ENCODE data around the gene MAST4.

Gene MAST4

DNA sequence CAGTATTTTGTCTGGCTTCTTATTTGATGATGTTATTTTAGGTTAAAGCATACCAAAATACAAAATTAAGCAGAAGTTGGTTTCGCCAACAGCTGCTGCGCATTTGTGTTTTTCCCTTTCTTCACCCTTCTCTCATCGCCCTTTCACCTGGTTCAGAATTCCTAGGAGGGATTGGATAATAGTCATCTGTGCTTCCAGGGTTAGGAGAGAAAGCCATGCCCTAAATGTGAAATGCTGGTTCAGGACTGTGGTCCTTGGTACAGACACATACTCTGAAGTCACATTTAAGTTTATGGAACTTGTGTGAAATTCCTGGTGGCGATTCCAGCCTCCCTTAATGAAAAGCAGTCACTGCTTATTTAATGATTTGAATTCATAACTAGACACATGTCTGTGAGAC is 7.7 kb downstream of the MAST4 start:
- DNase-seq (ENCODE audit: low read depth in 1 of 2, low spot score in 1 of 2): no peak

DNA sequence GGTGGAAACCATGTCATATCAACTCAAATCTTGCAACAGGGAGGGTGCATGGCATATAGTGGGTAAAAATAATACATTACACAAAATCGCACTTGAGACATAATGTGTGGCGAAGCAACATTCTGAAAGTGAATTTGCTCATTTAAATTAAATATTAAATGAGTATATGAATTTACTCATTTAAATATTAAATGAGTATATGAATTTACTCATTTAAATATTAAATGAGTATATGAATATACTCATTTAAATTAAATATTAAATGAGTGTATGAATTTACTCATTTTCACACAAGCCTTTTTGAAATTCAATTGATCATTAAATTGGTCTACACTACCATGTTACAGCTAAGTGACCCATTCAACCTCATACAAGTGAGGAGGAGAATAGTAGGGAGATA is 10.5 kb downstream of the MAST4 start:
- DNase-seq (ENCODE audit: low read depth in 1 of 2, low spot score in 1 of 2): no peak

DNA sequence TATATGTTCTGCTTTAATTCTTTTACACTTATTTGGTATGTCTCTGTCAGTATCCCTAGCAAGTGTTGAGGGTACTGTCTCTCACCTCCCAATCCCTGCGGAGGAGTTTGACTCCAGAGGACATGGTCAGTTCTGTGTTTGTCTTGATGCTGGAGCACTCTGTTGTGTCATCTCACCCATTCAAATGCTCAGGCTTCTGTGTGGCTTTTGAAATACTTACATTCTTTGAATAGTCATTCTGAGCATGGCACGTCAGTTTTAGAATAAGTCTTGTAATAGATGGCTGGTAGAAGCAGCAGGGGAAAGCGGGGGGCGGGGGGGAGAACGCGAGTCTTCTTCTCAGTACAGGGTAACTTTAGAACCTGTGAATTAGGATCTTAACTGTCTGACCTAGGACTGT is 12.3 kb downstream of the MAST4 start:
- no peak for DNase-seq (ENCODE audit: low read depth in 1 of 2, low spot score in 1 of 2)

DNA sequence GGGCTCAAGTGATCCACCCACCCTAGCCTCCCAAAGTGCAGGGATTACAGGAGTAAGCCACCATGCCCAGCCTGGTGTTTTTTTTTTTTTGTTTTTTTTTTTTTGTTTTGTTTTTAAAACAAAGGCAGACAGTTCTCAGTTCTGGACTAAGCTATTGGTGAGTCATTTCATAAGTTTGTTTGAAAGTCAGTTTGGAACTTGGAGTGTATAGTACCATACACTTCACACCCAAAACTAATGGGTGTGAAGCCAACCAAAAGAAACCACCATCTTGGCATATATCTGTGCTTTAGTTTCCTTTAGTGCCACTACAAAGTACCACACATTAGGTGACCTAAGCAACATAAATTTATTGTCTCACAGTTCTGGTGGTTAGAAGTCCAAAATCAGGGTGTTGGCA is 13.4 kb downstream of the MAST4 start:
- DNase-seq (ENCODE audit: low read depth in 1 of 2, low spot score in 1 of 2): no peak

DNA sequence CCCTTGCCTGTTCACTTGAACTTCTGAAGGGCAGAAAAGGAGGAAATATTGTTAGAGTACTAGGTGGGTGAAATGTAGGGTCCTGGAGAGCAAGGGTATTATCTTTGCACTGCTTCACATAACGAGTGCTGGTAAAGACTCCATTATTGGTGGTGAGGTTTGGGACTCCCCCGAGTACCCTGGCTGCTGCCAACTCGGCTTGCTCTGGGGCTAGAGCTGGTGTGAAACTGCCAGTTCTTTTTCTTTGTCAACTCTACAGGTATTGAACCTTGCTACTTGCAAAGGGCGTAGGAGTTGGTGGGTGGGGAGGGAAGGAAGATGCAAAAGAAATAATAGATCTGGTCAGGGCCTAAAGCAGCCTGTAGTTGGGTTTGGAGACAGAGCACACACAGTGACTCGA is 16.0 kb downstream of the MAST4 start:
- DNase-seq (ENCODE audit: low read depth in 1 of 2, low spot score in 1 of 2): no peak

DNA sequence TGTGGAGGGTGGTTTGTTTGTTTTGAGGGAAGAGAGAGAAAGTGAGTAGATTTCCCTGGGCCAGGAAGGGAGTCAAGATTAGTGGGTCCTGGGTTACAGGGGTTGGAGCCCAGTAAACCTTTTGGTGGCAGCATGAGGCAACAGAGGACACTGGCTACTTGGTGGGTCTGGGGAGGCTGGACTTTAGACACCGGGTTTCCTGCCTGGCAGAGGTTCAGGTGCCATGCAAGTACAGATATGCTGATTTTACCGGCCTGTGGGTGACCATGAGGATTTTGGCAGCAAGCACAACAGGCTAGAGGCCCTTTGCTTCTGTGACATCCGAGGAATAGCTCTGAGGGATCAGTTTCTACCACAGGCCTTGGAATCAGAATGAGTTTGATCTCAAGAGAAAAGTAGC is 18.9 kb downstream of the MAST4 start:
- DNase-seq (ENCODE audit: low read depth in 1 of 2, low spot score in 1 of 2): no peak

DNA sequence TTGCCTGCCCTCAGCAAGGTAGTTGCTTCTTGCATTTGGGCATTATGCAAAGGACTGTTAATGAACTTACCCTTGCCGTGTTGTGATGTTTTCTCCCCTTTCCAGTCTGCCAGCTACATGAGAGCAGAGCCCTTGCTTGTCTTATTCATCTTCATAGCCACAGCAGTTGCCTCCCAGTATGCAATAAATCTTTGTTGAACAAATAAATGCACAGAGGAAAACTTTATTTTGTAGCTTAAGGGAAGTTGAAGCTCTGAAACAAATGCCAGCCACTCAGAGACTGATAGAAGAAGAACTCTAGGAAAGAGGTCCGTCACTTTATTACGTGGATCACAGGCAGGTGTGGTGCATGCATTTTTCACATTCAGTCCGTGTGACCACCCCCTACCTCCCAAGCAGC is 19.7 kb downstream of the MAST4 start:
- DNase-seq (ENCODE audit: low read depth in 1 of 2, low spot score in 1 of 2): no peak

DNA sequence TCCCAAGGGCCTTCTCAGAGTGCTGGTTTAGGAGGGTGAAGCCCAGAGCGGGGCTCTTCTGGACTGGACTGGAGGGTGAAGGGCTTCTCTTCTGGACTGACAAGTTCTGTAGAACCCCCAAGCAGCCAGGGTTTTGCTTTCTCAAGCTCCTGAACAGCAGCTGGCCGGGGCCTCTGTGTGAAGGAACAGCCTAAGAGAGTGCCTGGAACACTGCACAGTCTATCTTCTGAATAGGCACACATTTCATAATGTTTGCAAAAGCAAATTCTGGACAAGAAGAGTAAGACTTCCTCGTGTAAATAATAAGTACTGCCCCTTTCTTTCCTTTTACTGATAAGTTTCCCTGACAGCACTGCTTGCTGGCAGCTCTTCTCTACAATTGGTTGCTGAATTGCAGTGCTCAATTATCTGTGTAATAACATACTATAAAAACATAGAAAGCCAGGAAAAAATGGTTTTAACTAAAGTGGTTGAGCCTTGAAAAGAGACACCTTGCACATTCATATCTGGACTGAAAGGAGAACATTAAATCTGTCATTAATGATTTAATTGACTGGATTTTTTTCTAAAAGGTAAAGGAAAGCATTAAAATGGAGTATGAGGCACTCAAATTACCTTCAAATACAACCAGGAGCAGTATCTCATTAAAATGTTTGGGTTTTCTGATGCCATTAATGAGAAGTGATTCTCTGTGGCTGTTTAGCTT is 20.5 kb downstream of the MAST4 start:
- DNase-seq (ENCODE audit: low read depth in 1 of 2, low spot score in 1 of 2): no peak

DNA sequence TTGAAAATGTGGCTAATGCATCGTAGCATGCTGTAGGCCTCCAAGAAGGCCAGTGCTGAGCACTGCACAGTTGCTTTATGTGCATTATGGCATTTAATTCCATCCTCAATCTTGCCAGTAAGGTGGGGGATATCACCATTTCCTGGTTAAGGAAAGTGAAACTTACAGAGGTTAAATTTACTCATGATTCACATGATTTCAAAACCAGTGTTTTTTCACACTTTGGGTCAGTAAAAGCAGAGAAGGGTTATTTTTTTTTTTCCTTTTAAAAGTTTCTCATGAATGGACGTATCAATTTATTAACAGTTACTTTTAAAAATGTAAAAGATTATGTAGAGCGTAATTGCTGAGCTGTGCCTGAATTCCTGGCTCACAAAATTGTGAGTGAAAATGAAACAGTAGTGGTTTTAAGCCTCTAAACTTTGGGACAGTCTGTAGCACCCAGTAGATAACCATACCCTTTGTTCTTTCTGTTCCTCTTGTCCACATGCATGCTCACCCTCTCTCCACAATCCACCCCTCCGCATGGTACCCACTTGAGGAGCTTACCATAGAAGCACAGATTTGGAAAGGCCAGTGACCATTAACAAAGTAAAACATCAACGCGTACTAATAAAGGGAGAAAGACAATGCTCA is 21.2 kb downstream of the MAST4 start:
- DNase-seq (ENCODE audit: low read depth in 1 of 2, low spot score in 1 of 2): no peak

DNA sequence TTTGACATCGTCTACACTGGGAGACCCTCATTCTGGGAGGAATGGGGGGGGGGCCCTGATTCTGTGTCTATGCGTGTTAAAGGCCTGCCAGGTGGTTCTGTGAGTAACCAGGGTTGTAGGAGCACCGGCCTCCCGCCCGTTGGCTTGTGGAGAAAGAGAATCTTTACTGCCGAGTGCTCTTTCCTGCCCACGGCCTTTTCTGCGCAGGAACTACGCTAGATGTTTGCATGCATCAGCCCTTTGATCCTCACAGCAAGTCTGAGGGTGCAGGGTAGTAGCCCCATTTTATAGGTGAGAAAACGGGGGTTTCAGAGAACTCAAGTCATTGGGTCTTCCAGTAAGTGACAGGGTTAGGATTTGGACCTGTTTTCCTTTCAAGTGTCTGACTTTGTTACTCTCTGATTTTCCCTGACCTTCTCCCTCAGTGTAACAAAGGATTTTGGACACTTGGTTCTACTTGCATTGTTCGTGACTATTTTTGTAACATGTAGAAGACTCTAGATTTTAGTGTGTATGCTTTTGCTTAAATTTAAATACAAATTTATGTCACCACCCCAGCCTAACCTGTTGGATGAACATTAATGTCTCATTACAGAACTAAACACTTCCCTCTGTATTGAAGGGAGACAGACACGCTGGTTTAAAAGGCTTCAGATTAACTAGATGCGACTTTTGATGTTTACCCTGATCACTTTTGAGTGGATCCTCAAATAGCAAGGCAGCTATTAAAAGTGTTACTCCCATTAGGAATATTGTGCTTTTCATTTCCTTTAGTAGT is 22.0 kb downstream of the MAST4 start:
- DNase-seq (ENCODE audit: low read depth in 1 of 2, low spot score in 1 of 2): no peak

DNA sequence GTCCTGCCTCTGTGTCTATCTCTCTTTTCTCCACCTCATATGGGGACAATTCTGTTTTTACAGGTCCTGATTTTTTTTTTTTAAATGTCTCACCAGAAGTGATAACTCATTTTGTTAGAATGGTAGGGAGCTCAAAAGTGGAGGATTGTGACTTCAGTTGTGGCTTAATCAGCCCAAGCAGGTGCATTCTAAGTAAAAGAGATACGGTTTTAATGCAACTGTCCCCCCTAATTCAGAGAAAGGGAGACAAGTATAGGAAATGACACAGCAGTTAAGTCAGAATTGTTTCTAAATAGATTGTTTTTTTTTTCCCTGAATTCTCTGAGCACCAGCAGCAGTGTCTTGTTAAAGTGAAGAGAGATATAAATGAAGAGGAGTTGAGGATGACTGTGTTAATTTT is 24.5 kb downstream of the MAST4 start:
- DNase-seq (ENCODE audit: low read depth in 1 of 2, low spot score in 1 of 2): no peak

DNA sequence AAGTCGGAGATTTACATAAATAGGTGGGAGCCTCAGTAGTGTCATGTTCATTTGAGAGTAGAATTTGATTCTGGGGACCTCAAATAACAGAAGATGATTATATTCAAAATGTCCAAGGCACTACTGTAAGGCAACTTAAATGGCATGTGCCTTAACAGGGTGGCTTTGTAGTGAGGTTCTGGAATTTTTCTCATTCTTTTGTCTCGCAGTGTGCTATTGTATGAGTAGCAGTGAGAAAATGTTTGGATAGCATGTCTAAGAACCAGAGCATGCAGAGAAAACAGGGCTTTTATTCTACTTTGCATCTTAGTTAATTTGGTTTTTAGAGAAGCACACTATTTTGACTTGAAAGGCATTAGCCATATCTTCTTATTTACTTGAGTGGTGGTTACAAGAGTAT is 25.0 kb downstream of the MAST4 start:
- DNase-seq (ENCODE audit: low read depth in 1 of 2, low spot score in 1 of 2): no peak

DNA sequence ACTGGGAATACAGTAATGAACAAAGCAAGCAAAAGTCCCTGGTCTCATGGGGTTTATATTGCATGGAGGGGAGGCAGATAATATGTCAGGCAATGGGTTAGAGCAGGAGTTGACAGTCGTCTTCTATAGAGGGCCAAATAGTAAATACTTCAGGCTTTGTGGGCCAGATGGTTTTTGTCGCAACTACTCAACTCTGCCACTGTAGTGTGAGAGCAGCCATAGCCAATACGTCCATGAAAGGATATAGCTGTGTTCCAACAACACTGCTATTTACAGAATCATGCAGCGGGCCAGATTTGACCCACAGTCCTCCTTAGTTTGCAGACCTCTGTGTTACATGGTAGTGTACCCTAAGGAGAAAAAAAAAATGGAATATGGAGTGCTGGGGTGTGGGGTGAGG is 25.5 kb downstream of the MAST4 start:
- no peak for DNase-seq (ENCODE audit: low read depth in 1 of 2, low spot score in 1 of 2)

DNA sequence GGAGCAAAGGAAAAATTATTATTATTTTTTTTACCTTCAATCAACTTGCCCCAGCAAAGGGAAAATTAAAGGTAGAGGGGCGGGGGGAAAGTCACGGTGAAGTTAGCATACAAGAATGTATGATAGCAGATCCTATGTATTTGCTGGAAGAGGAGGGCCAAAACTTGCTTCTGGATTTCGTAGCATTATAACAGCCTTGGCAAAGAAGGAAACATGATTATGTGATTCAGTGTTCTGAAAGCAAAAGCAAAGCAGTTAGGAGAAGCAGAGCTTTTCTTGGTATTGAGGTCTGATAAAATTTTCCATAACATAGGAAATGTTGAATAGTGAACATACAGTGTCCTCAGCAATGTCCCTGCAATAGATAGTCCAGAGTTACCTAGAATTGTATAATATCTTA is 32.4 kb downstream of the MAST4 start:
- DNase-seq (ENCODE audit: low read depth in 1 of 2, low spot score in 1 of 2): no peak

DNA sequence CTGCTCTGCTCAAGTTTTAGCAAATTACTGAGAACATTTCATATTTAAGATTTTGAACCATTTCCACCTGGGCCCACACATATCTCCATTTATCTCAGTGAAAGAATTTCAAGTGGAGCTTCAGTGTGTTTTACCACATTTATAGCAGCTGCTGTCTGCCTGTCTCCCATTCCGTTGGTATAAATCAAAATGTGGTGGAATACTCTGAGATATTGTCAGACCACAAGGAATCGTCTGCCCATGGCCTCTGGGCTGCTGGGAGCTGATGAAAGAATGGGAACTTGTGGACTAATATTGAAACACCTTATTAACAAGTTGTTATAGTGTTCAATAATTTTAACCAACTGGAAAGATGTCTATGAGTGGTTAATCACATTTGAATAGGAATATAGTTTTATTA is 33.3 kb downstream of the MAST4 start:
- no peak for DNase-seq (ENCODE audit: low read depth in 1 of 2, low spot score in 1 of 2)

DNA sequence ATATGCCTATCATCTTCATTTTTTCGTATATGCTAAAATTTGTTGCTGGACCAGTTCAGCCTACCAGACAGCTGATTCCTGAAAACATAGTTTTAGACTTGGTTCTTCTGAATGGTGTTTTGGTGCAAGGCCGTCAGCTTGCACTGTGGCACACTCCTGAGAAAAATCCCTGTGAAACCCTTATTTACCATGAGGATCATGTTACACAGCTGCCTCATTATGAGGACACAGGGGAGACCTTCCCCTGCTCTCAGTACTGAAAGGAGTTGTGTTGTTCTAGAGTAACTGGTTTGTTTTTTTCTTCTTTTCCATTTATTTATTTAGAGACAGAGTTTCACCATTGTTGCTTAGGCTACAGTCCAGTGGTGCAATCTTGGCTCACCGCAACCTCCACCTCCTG is 37.6 kb downstream of the MAST4 start:
- no peak for DNase-seq (ENCODE audit: low read depth in 1 of 2, low spot score in 1 of 2)

DNA sequence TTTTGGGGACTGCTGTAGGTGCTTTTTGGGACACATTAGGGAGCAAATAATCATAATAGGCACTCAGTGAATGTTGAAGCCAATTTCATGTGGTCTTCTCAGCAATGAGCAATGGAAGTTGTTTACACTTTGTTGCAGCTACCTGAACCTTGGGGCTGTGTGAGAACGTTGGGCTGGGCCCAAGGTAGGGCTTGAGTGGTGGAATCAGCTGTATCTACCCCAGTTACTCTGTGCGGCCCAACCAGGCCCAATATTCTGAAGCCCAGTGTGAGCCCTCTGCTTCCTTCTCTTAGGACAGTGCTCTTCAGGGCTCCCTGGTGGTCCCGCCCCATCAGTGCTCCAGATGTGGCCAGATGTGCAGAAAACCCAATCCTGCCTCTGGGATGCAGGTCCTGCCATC is 38.4 kb downstream of the MAST4 start:
- no peak for DNase-seq (ENCODE audit: low read depth in 1 of 2, low spot score in 1 of 2)

DNA sequence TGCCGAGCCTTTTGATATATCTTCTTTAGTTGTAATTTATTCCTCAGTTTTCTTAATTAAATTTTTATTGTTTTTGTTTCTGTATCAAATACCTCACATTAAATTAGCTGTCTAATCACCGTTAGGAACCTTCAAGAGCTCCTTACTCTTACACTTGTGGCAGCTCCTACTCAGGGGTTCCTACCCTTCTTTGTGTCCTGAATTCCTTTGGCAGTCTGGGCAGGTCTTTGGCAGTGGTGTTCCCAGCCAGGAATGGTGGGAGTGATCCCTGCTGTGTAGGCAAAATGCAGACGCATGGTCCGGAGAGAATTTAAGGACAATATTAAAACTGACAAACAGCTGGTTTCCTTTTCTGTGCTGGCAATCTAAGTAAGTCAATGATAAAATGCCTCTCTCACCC is 41.8 kb downstream of the MAST4 start:
- DNase-seq (ENCODE audit: low read depth in 1 of 2, low spot score in 1 of 2): no peak

DNA sequence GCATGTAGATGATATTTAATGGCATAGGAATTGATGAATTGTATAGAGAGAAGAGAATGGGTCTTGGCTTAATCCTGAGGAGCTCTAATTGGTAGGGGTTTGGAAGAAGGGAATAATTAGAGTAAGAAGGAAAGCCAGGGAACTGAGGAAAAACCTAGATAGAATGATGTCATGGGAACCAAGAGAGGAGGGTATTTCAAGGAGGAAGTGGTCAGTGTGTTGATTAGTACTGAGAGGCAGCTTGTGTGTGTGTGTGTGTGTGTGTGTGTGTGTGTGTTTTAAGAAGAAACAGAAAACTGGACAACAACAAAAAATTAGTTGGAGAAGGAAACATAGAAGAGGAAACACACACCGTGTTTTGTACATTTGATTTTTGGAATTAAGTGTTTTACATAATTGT is 42.8 kb downstream of the MAST4 start:
- no peak for DNase-seq (ENCODE audit: low read depth in 1 of 2, low spot score in 1 of 2)

DNA sequence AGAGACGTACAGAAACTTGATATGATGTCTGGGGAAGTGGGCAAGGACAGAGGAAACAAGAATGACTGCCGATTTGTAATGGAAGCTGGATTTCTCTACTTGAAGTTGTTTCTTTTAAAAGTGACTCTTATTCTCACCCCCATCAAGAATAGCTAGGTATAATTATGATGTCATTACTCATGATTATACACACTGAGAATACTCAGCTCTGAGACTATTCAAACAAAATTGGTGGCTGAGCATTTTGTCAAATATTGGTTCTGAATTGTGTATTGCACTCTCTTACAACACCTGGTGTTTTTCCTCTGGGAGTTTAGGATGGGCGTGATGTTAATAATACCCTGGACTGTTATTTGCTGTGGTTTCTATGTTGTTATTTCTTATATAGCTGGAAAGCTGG is 46.3 kb downstream of the MAST4 start:
- no peak for DNase-seq (ENCODE audit: low read depth in 1 of 2, low spot score in 1 of 2)

DNA sequence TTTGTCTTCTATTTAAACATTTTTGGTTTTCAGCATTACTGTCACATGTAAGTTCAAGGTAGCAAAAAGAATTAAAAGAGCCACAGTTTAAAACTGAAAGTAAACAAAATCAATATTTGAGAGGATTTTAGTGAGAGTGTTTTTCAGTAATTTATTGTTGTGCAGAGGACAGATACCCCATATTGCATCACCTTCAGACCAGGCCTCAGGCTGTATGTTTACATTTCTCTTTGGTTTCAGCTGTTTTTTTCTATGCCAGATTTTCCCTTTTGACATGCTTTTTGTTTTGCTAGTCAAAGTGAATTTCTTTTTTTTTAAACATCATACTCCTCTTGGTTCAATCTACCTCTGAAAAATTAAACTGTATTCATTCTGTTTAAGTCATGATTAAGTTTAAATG is 47.2 kb downstream of the MAST4 start:
- DNase-seq (ENCODE audit: low read depth in 1 of 2, low spot score in 1 of 2): no peak

DNA sequence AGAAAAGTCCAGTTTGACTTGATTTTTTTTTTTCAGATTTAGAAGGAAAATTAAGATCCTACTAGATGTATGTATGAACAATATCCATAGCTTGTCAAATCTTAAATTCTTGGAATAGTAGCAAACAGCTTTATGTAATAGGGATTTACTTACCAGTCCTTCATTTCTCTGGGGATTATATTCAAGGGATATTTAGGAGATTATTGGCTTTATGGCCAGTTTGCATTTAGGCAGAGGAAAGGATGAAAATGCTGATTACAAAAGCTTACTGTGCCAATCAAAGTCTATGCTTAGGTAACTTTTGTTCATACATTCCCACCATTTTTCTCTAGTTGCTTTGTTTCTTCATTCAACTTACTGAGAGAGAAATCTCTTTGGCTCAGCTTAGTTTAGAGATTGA is 47.9 kb downstream of the MAST4 start:
- DNase-seq (ENCODE audit: low read depth in 1 of 2, low spot score in 1 of 2): no peak

DNA sequence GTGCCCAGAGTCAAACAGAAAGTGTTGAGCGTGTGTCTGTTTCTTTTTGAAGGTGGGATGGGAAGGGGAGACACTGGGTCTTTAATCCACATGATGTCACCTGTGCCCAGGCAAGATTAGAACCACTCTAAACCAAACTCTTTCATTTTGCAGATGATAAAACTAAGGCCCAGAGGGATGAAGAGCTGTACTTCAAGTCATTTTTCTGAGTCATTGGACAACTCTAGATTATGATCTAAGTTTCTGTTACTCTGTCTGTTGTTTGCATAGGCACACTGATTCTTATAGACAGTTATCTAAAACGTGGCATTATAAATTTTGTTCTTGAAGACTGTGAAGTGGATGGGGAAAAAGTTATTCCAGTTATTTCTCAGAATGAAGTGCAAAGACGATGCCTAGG is 48.8 kb downstream of the MAST4 start:
- no peak for DNase-seq (ENCODE audit: low read depth in 1 of 2, low spot score in 1 of 2)
